ENCODE data around the gene MSLN. TPM values are rescaled to one million over a fixed set of nuclear protein-coding genes. Genes with fewer than 3 reads are reported as not detected.

Gene MSLN
- total RNA-seq, 2 donors from 2014 or later, result 1.3 TPM; not detected in 1

GRCh38 chr16:780296-780695, 19.8 kb downstream of the MSLN start:
- no peak for DNase-seq (ENCODE audit: low spot score)
- no peaks in the 10 kb centered on the region for H3K27me3 ChIP-seq (replicated peaks; ENCODE audit: insufficient read depth)
- no peaks in the 10 kb centered on the region for H3K36me3 ChIP-seq
- no peaks in the 10 kb centered on the region for H3K4me1 ChIP-seq (ENCODE audit: control insufficient read depth in 1 of 2, low read depth in 2 of 2)
- no peak for ATAC-seq (ENCODE audit: insufficient number of reproducible peaks, low FRiP score, low read depth)
- no peaks in the 10 kb centered on the region for H3K9me3 ChIP-seq
- H3K4me3 ChIP-seq, result no peak overlapping the region
- no peak overlapping the region for H3K27ac ChIP-seq
- TF ChIP-seq CTCF (IDR thresholded peaks at IDR 0.05), result no peak

- Histone ChIP-seq H3K27ac (no peak overlapping the region), H3K4me3 (no peak overlapping the region), H3K4me1 (ENCODE audit: control insufficient read depth in 1 of 2, low read depth in 2 of 2) (no peaks in the 10 kb centered on the region), H3K36me3 (no peaks in the 10 kb centered on the region), H3K27me3 (replicated peaks; ENCODE audit: insufficient read depth) (no peaks in the 10 kb centered on the region), H3K9me3 (no peaks in the 10 kb centered on the region)
- ATAC-seq (ENCODE audit: insufficient number of reproducible peaks, low FRiP score, low read depth) (no peak), DNase-seq (ENCODE audit: low spot score) (no peak)
- TF ChIP-seq CTCF (IDR thresholded peaks at IDR 0.05), result no peak
These were observed 20.9 kb downstream of the MSLN start for GRCh38 chr16:781346-782010.

- ATAC-seq (ENCODE audit: insufficient number of reproducible peaks, low FRiP score, low read depth), result no peak
- H3K36me3 ChIP-seq, result no peaks in the 10 kb centered on the region
- H3K4me1 ChIP-seq (ENCODE audit: control insufficient read depth in 1 of 2, low read depth in 2 of 2), result peaks cover 4 to 5% of the 10 kb centered on the region in 2 donors
- H3K9me3 ChIP-seq, result no peaks in the 10 kb centered on the region
- H3K4me3 ChIP-seq, result no peak overlapping the region
- no peak for TF ChIP-seq CTCF (IDR thresholded peaks at IDR 0.05)
- no peaks in the 10 kb centered on the region for H3K27me3 ChIP-seq (replicated peaks; ENCODE audit: insufficient read depth)
- no peak overlapping the region for H3K27ac ChIP-seq
- DNase-seq (ENCODE audit: low spot score), result no peak
These were observed 21.7 kb downstream of the MSLN start for GRCh38 chr16:782258-782657.

GRCh38 chr16:782766-783403, 22.4 kb downstream of the MSLN start:
- ATAC-seq (ENCODE audit: insufficient number of reproducible peaks, low FRiP score, low read depth), result no peak
- Histone ChIP-seq H3K4me1 (ENCODE audit: control insufficient read depth in 1 of 2, low read depth in 2 of 2) (peaks cover 9 to 10% of the 10 kb centered on the region in 2 donors), H3K27ac (no peak overlapping the region), H3K27me3 (replicated peaks; ENCODE audit: insufficient read depth) (no peaks in the 10 kb centered on the region), H3K36me3 (no peaks in the 10 kb centered on the region), H3K9me3 (no peaks in the 10 kb centered on the region), H3K4me3 (no peak overlapping the region)
- TF ChIP-seq CTCF (IDR thresholded peaks at IDR 0.05), result no peak
- DNase-seq (ENCODE audit: low spot score), result no peak

GRCh38 chr16:783404-784161, 23.0 kb downstream of the MSLN start:
- Histone ChIP-seq H3K4me1 (ENCODE audit: control insufficient read depth in 1 of 2, low read depth in 2 of 2) (peaks cover 9 to 10% of the 10 kb centered on the region in 2 donors), H3K27ac (no peak overlapping the region), H3K9me3 (no peaks in the 10 kb centered on the region), H3K4me3 (no peak overlapping the region), H3K27me3 (replicated peaks; ENCODE audit: insufficient read depth) (no peaks in the 10 kb centered on the region), H3K36me3 (no peaks in the 10 kb centered on the region)
- ATAC-seq (ENCODE audit: insufficient number of reproducible peaks, low FRiP score, low read depth) (no peak), DNase-seq (ENCODE audit: low spot score) (no peak)
- no peak for TF ChIP-seq CTCF (IDR thresholded peaks at IDR 0.05)
